HS-5 (cell line): Measurements from ENCODE around the gene SOX5.
"Not testable (repeated sequence)": the region's sequence is repeated elsewhere in the genome, so short reads cannot be mapped to it uniquely, and the experiment has no call there.

Experiments used
- DNase-seq: peaks from one replicate; pipeline ENCODE4 v3.0.0-alpha.2; 2012; ENCODE audit warnings: low read depth

SOX5 gene

GRCh38 chr12:23834076-23834475, 115.4 kb downstream of the SOX5 start:
- no peak for DNase-seq

DNA sequence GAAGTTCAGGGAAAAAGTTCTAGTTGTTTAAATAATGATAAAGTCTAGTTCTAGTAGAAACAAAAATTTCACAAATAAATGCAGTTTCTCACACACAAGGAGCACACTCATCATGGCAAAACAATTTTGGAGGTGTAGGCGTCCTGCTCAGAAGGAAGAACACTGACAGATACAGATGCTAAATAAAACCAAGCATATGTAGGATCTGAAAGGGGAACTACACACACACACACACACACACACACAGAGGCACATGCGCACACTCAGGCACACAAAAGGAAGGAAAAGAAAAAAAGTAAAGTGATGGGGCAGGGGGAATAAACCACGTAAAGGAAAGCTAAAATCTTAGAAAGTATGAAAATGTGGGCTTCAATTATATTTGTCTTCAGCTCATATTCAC, 117.7 kb downstream of the SOX5 start:
- no peak for DNase-seq

- DNase-seq = no peak
Observed at GRCh38 chr12:23830210-23830609, 119.3 kb downstream of the SOX5 start.

DNA sequence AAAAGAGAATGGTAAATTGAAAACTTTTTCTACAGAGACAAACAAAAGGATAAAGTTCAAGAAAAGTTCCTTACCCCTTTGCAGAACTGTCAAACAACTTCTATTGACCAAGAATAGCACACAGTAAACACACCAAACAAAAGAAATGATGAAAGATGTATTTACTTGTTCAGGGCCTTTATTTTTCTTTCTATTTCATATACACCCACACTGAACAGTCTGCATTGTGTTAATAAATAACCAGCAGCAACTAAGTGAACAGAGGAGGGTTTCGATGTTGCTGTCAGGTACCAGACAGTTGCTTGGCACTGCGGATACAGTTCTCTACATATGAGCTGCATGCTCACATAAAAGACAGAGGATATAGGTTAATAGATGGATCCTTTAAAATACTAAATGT, 122.1 kb downstream of the SOX5 start:
- DNase-seq = no peak

GRCh38 chr12:23825124-23825523, 124.3 kb downstream of the SOX5 start:
- not testable (repeated sequence) for DNase-seq

- no peak for DNase-seq
Observed at GRCh38 chr12:23824358-23824757, 125.1 kb downstream of the SOX5 start.

DNA sequence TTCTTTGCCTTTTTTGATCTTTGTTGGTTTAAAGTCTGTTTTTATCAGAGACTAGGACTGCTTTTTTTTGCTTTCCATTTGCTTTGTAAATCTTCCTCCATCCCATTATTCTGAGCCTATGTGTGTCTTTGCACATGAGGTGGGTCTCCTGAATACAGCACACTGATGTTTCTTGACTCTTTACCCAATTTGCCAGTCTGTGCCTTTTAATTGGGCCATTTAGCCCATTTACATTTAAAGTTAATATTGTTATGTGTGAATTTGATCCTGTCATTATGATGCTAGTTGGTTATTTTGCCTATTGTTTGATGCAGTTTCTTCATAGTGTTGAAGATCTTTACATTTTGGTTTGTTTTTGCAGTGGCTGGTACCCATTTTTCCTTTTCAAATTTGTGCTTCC, 126.6 kb downstream of the SOX5 start:
- DNase-seq = not testable (repeated sequence)

DNA sequence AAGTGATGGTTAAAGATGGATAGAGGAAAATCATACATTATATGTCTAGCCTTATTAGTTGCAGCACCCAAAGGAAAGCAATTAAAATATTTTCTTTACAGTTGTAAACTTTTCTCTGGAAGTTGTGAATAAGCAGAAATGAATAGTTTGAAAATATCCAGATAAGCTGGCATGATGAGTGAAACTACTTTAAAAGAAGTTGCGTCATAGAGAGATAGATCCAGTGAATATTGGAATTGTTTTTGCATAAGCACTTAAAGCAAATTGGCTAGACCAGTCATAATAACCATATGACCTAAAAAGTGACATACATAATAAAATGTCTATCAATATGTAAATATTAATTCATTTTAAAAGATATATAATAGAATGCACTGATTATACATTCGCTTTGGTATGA, 132.1 kb downstream of the SOX5 start:
- no peak for DNase-seq

- DNase-seq = no peak
Observed at GRCh38 chr12:23816394-23816851, 133.0 kb downstream of the SOX5 start.

DNA sequence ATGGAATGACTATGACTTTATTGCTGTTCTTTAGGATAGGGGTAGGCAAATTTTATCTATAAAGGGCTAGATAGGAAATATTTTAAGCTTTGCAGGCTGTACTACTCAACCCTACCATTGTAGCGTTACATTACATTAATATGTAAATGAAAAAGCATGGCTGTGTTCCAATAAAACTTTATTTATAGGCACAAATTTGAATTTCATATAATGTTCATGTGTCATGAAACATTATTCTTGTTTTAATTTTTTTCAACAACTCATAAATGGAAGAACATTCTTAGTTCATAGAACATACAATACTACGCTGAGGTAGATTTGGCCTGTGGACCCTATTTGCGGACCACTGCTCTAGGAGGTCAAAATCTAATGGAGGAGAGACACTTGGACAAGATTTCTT, 133.7 kb downstream of the SOX5 start:
- no peak for DNase-seq

DNA sequence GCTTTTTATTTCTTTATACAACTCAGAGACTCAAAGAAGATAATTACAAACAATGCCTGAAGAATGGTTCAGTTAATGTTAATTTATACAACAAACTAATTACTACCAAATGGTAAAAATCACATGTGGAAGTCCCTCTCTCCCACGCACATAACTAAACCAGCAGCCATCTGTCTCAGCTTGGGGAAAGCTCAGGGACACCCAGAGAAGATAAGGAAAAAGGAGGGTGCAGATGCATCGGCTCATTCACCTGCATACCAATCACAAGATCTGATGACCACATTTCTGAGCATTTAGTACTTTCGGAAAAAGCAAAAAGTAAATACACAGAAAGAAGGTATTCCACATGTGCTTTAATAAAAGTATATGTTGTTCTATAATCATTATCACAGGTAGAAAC, 136.3 kb downstream of the SOX5 start:
- no peak for DNase-seq

- DNase-seq = no peak
Observed at GRCh38 chr12:23810329-23810902, 139.1 kb downstream of the SOX5 start.

DNA sequence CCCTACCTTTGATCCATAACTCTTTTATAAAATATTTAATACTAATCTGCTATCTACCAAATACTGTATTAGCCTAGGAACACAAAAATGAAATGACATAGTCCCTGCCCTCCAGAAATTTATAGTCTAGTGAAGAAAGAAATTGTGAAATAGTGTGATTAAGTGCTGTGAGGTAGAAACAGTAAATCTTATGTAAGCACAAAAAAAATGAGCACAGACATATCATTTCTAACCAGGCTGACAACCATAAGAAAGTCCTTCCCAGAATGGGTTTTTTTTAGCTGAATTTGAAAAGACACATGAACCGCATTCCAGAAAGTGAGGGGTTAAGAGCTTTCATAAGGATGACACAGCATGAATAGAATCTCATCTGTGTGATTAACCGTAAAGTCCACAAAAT, 145.9 kb downstream of the SOX5 start:
- no peak for DNase-seq

GRCh38 chr12:23795494-23795893, 154.0 kb downstream of the SOX5 start:
- DNase-seq = no peak

- DNase-seq = no peak
Observed at GRCh38 chr12:23781118-23781517, 168.4 kb downstream of the SOX5 start.

DNA sequence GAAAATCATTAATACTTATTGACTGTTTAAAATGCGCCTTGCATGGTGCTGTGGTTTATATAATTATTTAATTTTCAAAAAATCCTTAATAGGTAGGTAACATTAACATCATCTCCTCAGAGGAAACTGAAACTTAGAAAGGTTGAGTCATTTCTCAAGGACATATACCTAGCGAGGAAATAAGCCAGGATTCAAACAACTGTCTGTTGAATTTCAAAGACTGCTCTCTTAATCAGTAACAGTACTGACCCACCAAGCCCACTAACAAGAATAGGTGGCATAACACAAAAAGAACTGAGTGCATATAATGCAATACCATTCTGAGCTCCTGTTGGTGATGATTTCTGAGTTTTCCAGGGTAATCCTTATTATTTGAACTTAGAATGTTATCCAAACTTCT, 174.3 kb downstream of the SOX5 start:
- no peak for DNase-seq

- no peak for DNase-seq
Observed at GRCh38 chr12:23771240-23771949, 178.1 kb downstream of the SOX5 start.

GRCh38 chr12:23770202-23770938, 179.1 kb downstream of the SOX5 start:
- no peak for DNase-seq

- DNase-seq = peak; percentile 3
Observed at GRCh38 chr12:23767834-23768233, 181.6 kb downstream of the SOX5 start.

DNA sequence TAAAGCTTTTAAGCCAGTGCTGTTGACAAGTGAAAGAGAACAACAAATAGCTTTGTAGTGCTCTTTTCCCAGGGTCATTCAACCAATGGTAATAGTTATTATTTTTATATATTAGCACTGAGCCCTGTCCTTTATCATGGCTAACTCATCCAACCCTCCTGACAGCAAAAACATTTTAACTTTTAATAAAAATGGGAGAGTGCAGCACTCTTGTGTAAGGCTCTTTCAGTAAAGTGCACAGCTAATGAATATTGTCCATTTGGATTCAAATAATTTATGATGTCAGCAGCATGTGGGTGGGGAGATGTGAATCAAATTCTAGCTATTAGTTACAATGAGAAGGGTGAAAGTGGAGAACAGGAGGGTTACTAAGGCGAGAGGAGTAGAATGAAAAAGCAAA, 185.7 kb downstream of the SOX5 start:
- no peak for DNase-seq

- DNase-seq = no peak
Observed at GRCh38 chr12:23760495-23760894, 189.0 kb downstream of the SOX5 start.

DNA sequence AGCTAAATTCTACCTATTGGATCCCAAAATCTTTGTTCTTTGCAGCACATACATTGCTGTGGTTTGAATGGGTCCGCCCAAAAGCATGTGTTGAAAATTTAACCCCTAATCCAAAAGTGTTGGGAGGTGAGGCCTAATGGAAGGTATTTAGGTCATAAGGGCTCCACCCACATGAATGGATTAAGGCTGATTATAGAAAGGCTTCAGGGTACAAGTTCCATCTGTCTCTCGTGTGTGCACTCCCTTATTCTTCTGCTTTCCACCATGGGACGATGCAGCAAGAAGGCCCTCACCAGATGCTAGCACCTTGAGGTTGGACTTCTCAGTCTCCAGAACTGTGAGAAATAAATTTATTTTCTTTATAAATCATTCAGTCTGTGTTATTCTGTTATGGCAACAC, 190.9 kb downstream of the SOX5 start:
- DNase-seq = no peak

DNA sequence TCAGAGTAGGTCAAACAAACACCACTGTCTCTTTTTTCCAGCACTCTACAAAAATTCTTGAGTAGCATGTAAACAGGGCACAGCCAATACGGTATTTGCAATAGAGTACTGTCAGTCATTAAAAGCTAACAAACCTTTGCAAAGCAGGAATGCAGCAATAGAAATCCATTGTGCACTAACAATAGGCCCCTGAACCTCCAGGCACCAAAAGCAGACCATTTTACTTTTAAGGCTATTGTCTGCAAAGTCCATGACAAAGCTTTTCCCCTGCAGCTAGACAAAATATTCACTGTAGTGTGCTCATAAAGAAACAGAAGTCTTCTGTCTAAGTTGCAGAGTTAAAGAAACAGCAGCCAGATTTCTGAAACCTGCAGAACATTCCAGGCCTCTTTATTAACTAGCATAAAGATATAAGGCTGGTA, 191.9 kb downstream of the SOX5 start:
- DNase-seq = no peak
